HepG2 (cell line): ENCODE measurements around the gene MST1. TPM values are rescaled to one million over a fixed set of nuclear protein-coding genes. Genes with fewer than 3 reads are reported as not detected.

ENCODE experiments used
- ATAC-seq: fragments of 200-7000 bp; cut with Tn5 transposase; 3 replicates; pipeline ENCODE4 v1.9.1; 2020; ENCODE audit warnings: mild to moderate bottlenecking, moderate library complexity
- BruUV-seq: library from RNA; stranded (reverse); fragments of 400-500 nt; replicated peaks from 2 replicates; lab custom pipeline; 2021; lab: Mats Ljungman, UMichigan
- CTCF ChIA-PET: fragments of 300-600 bp; formaldehyde crosslinking; extraction: SDS; loops from one replicate; lab custom pipeline; 2021; ENCODE audit warnings: low total read pairs, inconsistent platforms, low intra/inter-chr PET ratio; lab: Yijun Ruan, JAX
- POLR2A ChIA-PET: fragments of 350-600 bp; sonication (Branson Sonifier 250); formaldehyde crosslinking; loops from one replicate; lab custom pipeline; 2020; ENCODE audit warnings: antibody characterized with exemption, inconsistent platforms; lab: Yijun Ruan, JAX
- DNase-seq: peaks from one replicate; pipeline ENCODE4 v3.0.0-alpha.2; 2015; ENCODE audit warnings: low spot score
- FAIRE-seq: peaks from 3 replicates; lab custom pipeline; 2011; peaks lifted over from hg19 to GRCh38; lab: Jason Lieb, UNC
- H2AFZ ChIP-seq: one replicate; pipeline ENCODE4 v1.6.1; 2011; ENCODE audit warnings: low read length, inconsistent platforms
- H3K27ac ChIP-seq: fragments of 300-600 bp; 3 replicates; pipeline ENCODE4 v1.8.0; 2011; ENCODE audit warnings: mixed run types, mild to moderate bottlenecking, mixed read lengths, low read length, inconsistent platforms; ENCODE audit not compliant: insufficient read depth; ENCODE audit errors: extremely low read length
- H3K27me3 ChIP-seq, 2 experiments: fragments of 200-600 bp in 1 of 2; 2 replicates in 1 of 2; 3 replicates in 1 of 2; pipeline versions ENCODE4 v1.6.0 to v1.8.0; 2011; ENCODE audit warnings: low read length in 2 of 2, mild to moderate bottlenecking in 2 of 2, moderate library complexity in 2 of 2, inconsistent platforms in 1 of 2; ENCODE audit not compliant: insufficient read depth in 2 of 2, control insufficient read depth in 1 of 2
- H3K36me3 ChIP-seq, 2 experiments: fragments of 200-600 bp in 1 of 2; replicated peaks in 1 of 2; 2 replicates in 1 of 2; 3 replicates in 1 of 2; pipeline versions ENCODE4 v1.5.1 to v1.8.0; 2011; ENCODE audit warnings: low read length in 2 of 2, inconsistent platforms in 1 of 2; ENCODE audit not compliant: insufficient read depth in 2 of 2, control insufficient read depth in 1 of 2
- H3K4me1 ChIP-seq: 2 replicates; pipeline ENCODE4 v1.5.1; 2012; ENCODE audit warnings: low read length, inconsistent platforms; ENCODE audit not compliant: insufficient read depth
- H3K4me2 ChIP-seq: 2 replicates; pipeline ENCODE4 v1.6.0; 2011; ENCODE audit warnings: low read depth, low read length, inconsistent platforms
- H3K4me3 ChIP-seq, 3 experiments: fragments of 200-600 bp in 1 of 3; sonication (generic), shearing (Covaris generic) in 1 of 3; replicated peaks in 1 of 3; 2 replicates each; pipeline ENCODE4 v1.5.1; 2011 to 2016; ENCODE audit warnings: low read length in 3 of 3, inconsistent platforms in 2 of 3, low read depth in 2 of 3, mild to moderate bottlenecking in 2 of 3, control low read depth in 1 of 3, mixed read lengths in 1 of 3; ENCODE audit not compliant: insufficient read depth in 1 of 3
- H3K79me2 ChIP-seq: one replicate; pipeline ENCODE4 v1.6.1; 2011; ENCODE audit warnings: low read length, inconsistent platforms; ENCODE audit not compliant: insufficient read depth
- H3K9ac ChIP-seq: 2 replicates; pipeline ENCODE4 v1.6.0; 2011; ENCODE audit warnings: mild to moderate bottlenecking, low read depth, low read length, inconsistent platforms; ENCODE audit not compliant: insufficient read depth
- H3K9me3 ChIP-seq: 2 replicates; pipeline ENCODE4 v1.5.1; 2012; ENCODE audit warnings: mild to moderate bottlenecking, low read length
- H4K20me1 ChIP-seq: 2 replicates; pipeline ENCODE4 v1.6.0; 2011; ENCODE audit warnings: inconsistent platforms, mild to moderate bottlenecking, low read length, moderate library complexity; ENCODE audit not compliant: insufficient read depth
- ELF3 ChIP-seq: IDR thresholded peaks from 2 replicates; pipeline ENCODE4 v1.6.1; 2016; ENCODE audit warnings: missing genetic modification reagents, missing compliant biosample characterization
- EZH2 ChIP-seq: conservative IDR thresholded peaks from 2 replicates; pipeline ENCODE4 v1.6.1; 2012; ENCODE audit warnings: mild to moderate bottlenecking, low read depth, low read length, moderate library complexity
- GATAD1 ChIP-seq: IDR thresholded peaks from 2 replicates; pipeline ENCODE4 v1.6.1; 2016; ENCODE audit warnings: missing genetic modification reagents, missing compliant biosample characterization
- HIVEP1 ChIP-seq: sonication (generic); formaldehyde crosslinking; IDR thresholded peaks from 2 replicates; pipeline ENCODE4 v1.4.0; 2020; ENCODE audit warnings: mild to moderate bottlenecking, missing genetic modification reagents
- KDM1A ChIP-seq: IDR thresholded peaks from 2 replicates; pipeline ENCODE4 v1.6.1; 2016; ENCODE audit warnings: missing compliant biosample characterization
- KLF11 ChIP-seq: IDR thresholded peaks from 2 replicates; pipeline ENCODE4 v1.6.1; 2016; ENCODE audit warnings: missing compliant biosample characterization
- MAFG ChIP-seq: sonication (generic); formaldehyde crosslinking; IDR thresholded peaks from 2 replicates; pipeline ENCODE4 v1.5.1; 2020; ENCODE audit warnings: mild to moderate bottlenecking, missing genetic modification reagents
- MIXL1 ChIP-seq: IDR thresholded peaks from 2 replicates; pipeline ENCODE4 v1.6.1; 2016
- POLR2A ChIP-seq, 2 experiments: IDR thresholded peaks; 2 replicates each; pipeline ENCODE4 v1.6.1; 2011; ENCODE audit warnings: low read depth in 2 of 2, low read length in 2 of 2, mild to moderate bottlenecking in 1 of 2, moderate library complexity in 1 of 2; ENCODE audit not compliant: insufficient read depth in 1 of 2
- RFX5 ChIP-seq: IDR thresholded peaks from 2 replicates; pipeline ENCODE4 v1.6.1; 2011; ENCODE audit warnings: low read depth, low read length, improper control_type of control experiment
- SALL1 ChIP-seq: sonication (generic); formaldehyde crosslinking; IDR thresholded peaks from 2 replicates; pipeline ENCODE4 v1.8.0; 2022; ENCODE audit warnings: mild to moderate bottlenecking, missing genetic modification reagents
- THYN1 ChIP-seq: sonication (generic); formaldehyde crosslinking; IDR thresholded peaks from 2 replicates; pipeline ENCODE4 v1.8.1; 2023; ENCODE audit warnings: low read depth, mild to moderate bottlenecking, moderate library complexity, missing genetic modification reagents, borderline replicate concordance
- ZFY ChIP-seq: sonication (generic); formaldehyde crosslinking; IDR thresholded peaks from 2 replicates; pipeline ENCODE4 v1.4.0; 2020; ENCODE audit warnings: missing genetic modification reagents
- ZNF569 ChIP-seq: sonication (generic); formaldehyde crosslinking; IDR thresholded peaks from 2 replicates; pipeline ENCODE4 v1.5.0; 2020; ENCODE audit warnings: mild to moderate bottlenecking, missing genetic modification reagents, moderate library complexity, borderline replicate concordance
- ZNF615 ChIP-seq: sonication (generic); formaldehyde crosslinking; IDR thresholded peaks from 2 replicates; pipeline ENCODE4 v1.5.0; 2020; ENCODE audit warnings: mild to moderate bottlenecking, missing genetic modification reagents, borderline replicate concordance
- ZNF749 ChIP-seq: sonication (generic); formaldehyde crosslinking; IDR thresholded peaks from 2 replicates; pipeline ENCODE4 v1.8.0; 2022; ENCODE audit warnings: mild to moderate bottlenecking, missing genetic modification reagents, moderate library complexity, borderline replicate concordance
- ZSCAN9 ChIP-seq: IDR thresholded peaks from 2 replicates; pipeline ENCODE4 v1.6.1; 2016; ENCODE audit warnings: borderline replicate concordance
- WGBS: methylation state at CpG from one replicate; pipeline ENCODE4 v1.1.6; 2017; ENCODE audit warnings: low lambda C conversion rate; 5-methylcytosine and 5-hydroxymethylcytosine counted together
- in situ Hi-C: cut with HindIII; loops from 2 replicates; pipeline ENCODE4 v1.10.0; 2017; ENCODE audit warnings: low pct_unique_long_range_greater_than_20kb; ENCODE audit not compliant: extremely low pct_ligation_motif_present
- intact Hi-C: fragments of 100-400 bp; cut with micrococcal nuclease; formaldehyde crosslinking; loops from one replicate; pipeline ENCODE4 v1.10.0; 2022; ENCODE audit not compliant: unreplicated experiment
- polyA plus RNA-seq, 8 experiments: library from polyadenylated mRNA; depleted of rRNA in 3 of 8; stranded (reverse) in 7 of 8; unstranded in 1 of 8; fragments of >200 nt; fragmentation: Illumina TruSeq in 4 of 8; extraction: Trizol in 4 of 8; gene quantifications; 2 replicates each; pipeline versions ENCODE4 v1.2.1 to v1.2.3, GENCODE V29; 2011 to 2016; ENCODE audit warnings: low read depth in 4 of 8, missing spikeins in 1 of 8, mixed read lengths in 1 of 8; ENCODE audit not compliant: insufficient read depth in 1 of 8
- total RNA-seq, 5 experiments: library from RNA; depleted of rRNA; stranded (reverse); fragments of >200 nt; fragmentation: Illumina TruSeq; extraction: Trizol; gene quantifications; 2 replicates each; pipeline ENCODE4 v1.2.3, GENCODE V29; 2016; ENCODE audit warnings: low read depth in 1 of 5

Gene MST1
- total and polyA plus RNA-seq, 2 of the 13 experiments (the other 11 are each of a cell fraction or from before 2014, with no cell fraction given) = 189 to 452 TPM

DNA sequence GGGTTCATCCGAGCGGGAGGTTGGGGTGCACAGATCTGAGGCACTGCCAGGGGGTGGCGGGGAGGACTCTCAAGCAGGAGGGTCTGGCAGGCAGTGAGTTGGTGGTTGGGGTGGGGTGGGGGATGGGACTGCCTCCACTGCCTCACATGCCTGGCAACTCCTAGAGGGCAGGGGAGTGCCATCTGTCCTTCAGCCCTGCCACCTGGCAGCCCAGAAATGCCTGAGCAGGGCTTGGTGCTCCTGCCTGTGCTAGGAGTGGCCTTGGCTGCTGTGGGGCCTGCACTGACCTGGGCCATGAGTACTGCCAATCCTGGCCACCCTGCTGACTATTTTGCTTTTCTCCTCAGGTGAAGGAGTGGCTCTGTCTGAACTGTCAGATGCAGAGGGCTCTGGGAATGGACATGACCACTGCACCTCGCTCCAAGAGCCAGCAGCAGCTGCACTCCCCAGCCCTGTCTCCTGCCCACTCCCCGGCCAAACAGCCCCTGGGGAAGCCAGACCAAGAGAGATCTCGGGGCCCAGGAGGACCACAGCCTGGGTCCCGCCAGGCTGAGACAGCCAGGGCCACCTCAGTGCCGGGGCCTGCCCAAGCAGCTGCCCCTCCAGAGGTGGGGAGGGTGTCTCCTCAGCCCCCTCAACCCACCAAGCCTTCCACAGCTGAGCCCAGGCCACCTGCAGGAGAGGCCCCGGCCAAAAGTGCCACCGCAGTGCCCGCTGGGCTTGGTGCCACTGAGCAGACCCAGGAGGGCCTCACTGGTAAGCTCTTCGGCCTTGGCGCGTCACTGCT lies 47.2 kb downstream of the MST1 start:
- Histone ChIP-seq H3K9me3 (no peaks in the 10 kb centered on the region), H3K4me3 (no peak overlapping the region), H3K27me3 (no peaks in the 10 kb centered on the region), H3K36me3 (no peaks in the 10 kb centered on the region; a peak in 2 of 5 replicates), H3K4me2 (no peak overlapping the region), H3K79me2 (no peaks in the 10 kb centered on the region), H4K20me1 (no peaks in the 10 kb centered on the region), H3K27ac (no peak overlapping the region), H2AFZ (no peak overlapping the region), H3K4me1 (peaks cover under 1% of the 10 kb centered on the region; the same call in 1 of the 2 replicates), H3K9ac (no peak overlapping the region)
- DNase-seq (no peak), ATAC-seq (no peak), FAIRE-seq (no peak)
- CTCF ChIA-PET = no interaction called here
- 94% methylated on average over 8 of the region's 14 CpGs for WGBS
- BruUV-seq = no TSS peak
- TF ChIP-seq KDM1A (CRISPR knock-in tag) = no peak
- no peak for TF ChIP-seq POLR2A (IDR thresholded peaks at IDR 0.05; ENCODE audit: insufficient read depth in 1 of 2, low read depth in 2 of 2, low read length in 2 of 2)
- no peak for TF ChIP-seq GATAD1 (CRISPR knock-in tag)
- no peak for TF ChIP-seq ZSCAN9 (CRISPR knock-in tag)
- TF ChIP-seq ELF3 = no peak
- TF ChIP-seq SALL1 (CRISPR knock-in tag) = no peak
- no peak for TF ChIP-seq HIVEP1 (CRISPR knock-in tag)
- TF ChIP-seq THYN1 (CRISPR knock-in tag) = no peak
- TF ChIP-seq ZNF749 (CRISPR knock-in tag) = no peak
- no peak for TF ChIP-seq ZNF569 (CRISPR knock-in tag)
- no peak for TF ChIP-seq MIXL1 (CRISPR knock-in tag)
- no peak for TF ChIP-seq RFX5
- no peak for TF ChIP-seq ZNF615 (CRISPR knock-in tag)
- no peak for TF ChIP-seq EZH2
- TF ChIP-seq KLF11 = no peak
- no peak for TF ChIP-seq MAFG (CRISPR knock-in tag)
- TF ChIP-seq ZFY = no peak
- intact Hi-C loops = no loop called here
- in situ Hi-C loops = no loop called here
- POLR2A ChIA-PET = no interaction called here
